ENCODE measurements around the gene ERAL1.

ERAL1 gene

DNA sequence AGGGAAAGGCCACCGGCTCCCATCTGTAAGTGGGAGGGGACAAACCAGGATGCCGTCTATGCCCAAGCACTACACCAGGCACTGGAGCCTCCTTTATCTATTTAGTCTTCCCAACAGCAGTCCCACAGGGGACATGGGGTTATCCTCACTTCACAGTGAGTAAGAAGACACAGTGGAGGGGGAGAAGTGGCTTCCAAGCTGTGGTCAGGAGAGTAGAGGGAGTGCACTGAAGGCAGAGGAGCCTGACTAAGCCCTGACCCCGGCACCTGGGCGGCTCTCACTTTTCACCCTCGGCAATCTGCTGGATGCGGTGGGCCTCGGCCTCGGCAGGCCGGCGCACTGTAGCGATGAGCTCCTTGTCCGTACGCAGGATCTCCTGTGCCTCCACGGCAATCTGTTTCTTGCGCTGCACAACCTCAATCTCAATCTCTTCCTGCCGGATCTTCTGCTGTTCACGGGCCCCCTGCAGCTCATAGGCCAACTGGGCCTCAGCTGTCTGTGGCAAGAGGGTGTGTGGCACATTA lies 26.8 kb downstream of the ERAL1 start:
- TF ChIP-seq, protein P1, sequence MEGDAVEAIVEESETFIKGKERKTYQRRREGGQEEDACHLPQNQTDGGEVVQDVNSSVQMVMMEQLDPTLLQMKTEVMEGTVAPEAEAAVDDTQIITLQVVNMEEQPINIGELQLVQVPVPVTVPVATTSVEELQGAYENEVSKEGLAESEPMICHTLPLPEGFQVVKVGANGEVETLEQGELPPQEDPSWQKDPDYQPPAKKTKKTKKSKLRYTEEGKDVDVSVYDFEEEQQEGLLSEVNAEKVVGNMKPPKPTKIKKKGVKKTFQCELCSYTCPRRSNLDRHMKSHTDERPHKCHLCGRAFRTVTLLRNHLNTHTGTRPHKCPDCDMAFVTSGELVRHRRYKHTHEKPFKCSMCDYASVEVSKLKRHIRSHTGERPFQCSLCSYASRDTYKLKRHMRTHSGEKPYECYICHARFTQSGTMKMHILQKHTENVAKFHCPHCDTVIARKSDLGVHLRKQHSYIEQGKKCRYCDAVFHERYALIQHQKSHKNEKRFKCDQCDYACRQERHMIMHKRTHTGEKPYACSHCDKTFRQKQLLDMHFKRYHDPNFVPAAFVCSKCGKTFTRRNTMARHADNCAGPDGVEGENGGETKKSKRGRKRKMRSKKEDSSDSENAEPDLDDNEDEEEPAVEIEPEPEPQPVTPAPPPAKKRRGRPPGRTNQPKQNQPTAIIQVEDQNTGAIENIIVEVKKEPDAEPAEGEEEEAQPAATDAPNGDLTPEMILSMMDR (IDR thresholded peaks at IDR 0.05; ENCODE audit: low read depth, low read length) = no peak
- DNase-seq (ENCODE audit: extremely low read depth, low read depth) = no peak

DNA sequence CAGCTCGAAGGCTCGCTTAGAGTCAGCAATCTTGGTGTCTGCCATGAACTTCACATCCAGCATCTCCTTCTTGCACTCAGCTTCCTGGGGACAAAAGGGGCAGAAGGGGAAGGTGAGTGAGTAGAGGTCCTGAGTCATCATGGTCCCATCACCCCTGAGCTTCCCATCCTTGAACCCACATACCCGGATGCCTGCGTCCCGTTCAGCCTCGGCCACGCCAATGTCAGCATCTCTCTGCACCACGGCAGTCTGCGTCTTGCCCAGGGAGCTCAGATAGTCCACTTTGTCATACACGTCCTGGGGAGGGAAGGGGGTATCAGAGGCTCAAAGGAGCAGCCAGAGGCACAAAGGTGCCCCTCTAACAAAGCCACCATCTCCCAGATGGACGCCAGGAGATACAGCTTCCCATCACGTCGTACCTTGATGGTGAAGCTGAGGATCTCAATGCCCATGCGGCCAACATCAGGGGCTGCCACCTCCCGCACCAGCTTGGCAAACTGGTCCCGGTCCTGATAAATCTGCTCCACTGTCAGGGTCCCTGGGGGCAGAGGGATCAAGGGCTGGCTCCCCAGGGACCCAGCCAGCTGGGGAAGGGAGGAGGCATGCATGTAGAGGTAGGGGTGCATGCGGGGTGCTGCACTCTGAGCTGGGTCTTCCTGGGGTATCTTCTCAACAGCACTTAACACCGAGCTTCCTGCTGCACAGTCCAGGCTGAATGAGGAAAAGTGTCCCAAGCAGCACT lies 27.5 kb downstream of the ERAL1 start:
- TF ChIP-seq, protein P1 (IDR thresholded peaks at IDR 0.05; ENCODE audit: low read depth, low read length) = no peak
- DNase-seq (ENCODE audit: extremely low read depth, low read depth) = no peak

DNA sequence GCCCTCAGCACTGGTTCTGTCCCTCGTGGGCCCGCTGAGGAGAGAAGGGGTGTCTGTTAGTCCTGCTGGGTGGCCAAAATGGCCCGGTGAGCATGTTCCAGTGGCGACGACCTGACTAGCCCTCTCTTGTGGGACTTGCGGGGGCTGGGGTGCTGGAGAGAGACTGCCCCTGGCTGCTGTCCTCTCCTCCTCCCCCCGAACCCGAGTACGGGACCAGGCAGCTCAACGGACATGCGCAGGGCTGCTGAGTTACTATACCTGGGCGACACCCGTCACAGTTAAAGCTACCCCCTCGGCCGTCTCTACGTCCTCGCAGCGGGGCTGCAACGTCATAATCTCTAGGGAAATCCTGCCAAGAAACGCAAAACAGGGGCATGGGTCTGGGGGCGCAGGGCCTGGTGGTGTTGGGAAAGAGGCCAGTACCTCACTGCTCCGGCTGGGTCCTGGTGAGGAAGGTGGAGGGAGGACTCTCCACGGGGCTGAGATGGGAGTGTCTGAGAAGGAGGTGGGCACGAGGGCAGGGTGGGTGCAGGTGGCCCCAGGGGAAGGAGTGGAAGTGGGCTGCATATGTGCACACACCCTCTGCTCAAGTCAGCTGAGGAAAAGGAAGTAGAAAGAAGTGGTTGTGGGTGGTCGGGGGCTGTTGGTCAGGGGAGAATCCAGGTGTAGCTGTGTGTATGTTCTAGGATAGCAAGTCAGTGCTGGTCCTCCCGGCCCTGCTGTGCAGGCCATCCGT lies 29.3 kb downstream of the ERAL1 start:
- TF ChIP-seq, protein P1 (IDR thresholded peaks at IDR 0.05; ENCODE audit: low read depth, low read length) = no peak
- DNase-seq (ENCODE audit: extremely low read depth, low read depth) = no peak

DNA sequence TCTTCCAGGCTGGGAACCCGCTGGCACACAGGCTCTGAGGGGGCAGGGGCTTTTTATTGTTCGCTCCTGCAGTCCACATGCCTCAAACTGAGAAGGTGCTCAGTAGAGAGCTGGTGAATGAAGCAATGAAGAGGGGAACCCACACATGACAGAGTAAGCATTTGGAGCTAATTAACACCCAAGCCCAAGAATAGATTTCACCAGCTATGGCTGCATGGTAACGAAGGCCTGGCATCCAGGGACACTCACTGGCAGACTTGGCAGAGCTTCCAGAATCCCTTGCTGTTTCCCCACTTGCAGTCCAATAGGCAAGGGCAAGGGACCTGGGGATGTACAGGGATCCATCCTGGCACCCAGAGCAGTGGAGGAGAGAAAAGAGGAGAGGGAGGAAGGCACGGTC lies 30.5 kb downstream of the ERAL1 start:
- TF ChIP-seq, protein P1 (IDR thresholded peaks at IDR 0.05; ENCODE audit: low read depth, low read length) = no peak
- no peak for DNase-seq (ENCODE audit: extremely low read depth, low read depth)

DNA sequence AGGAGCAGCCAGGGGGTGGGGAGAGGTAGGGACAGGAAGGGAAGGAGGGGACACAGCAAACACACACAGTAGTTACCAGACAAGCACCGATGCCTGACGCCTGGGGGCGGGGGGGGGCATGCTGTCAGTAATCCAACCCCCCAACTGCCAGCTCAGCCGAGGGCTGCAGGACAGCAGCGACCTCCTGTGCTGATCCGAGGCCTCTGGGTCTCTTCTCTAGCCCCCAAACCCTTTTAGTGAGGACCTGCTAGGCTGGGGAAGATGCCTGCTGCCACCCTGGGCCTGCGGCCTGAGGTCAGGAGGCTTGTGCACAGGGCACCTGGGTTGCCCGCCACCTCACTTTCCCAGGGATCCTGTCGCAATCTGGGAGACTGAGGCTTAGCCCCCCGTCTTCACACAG lies 31.1 kb downstream of the ERAL1 start:
- no peak for DNase-seq (ENCODE audit: extremely low read depth, low read depth)
- TF ChIP-seq, protein P1 (IDR thresholded peaks at IDR 0.05; ENCODE audit: low read depth, low read length) = no peak

DNA sequence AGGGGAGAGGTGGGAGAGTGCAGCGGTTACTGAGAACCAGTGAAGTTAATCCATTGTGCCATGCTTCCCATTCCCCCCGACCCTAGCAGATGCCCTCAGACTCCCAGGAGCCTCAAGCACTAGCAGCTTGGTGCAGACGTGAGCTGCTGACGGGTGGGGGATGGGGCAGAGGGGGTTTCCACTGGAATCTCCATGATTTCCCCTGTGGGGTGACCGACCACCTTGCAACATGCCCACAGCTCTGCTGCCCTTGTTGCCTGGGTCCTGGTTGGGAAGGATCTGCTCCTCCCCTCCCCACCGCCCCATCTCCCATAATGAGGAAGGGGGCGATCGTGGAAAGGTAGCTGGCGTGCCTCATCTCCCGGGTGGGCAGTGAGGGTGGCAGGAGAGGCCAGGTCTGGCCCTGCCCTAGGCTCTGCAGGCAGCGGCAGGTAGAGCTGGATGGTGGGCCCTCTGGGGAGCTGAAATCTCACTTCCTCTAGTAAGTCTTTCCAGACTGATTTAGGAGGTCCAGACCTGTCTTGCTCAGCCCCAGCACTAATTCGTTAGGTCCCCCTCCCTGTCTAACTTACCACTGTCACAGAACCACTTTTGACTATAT lies 33.2 kb downstream of the ERAL1 start:
- DNase-seq (ENCODE audit: extremely low read depth, low read depth) = no peak
- TF ChIP-seq, protein P1 (IDR thresholded peaks at IDR 0.05; ENCODE audit: low read depth, low read length) = no peak

DNA sequence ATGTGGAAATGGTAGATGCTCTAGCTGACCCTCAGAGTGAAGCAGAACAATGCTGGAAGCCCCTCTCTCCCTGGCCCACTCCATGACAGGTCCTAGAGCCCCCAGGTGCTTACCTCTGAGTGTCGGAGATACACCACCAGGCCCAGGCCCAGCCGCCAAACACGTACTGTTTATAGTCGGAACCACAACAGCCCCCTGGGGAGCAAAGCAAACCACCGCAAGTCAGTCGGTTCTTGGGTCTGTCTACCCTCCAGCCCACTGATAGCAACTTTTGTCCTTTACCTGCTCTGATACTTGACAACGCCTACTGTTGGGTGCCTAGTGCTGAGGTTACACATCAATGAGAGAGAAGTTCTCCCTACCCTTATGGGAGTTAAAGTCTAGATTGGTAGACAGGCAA lies 34.0 kb downstream of the ERAL1 start:
- TF ChIP-seq, protein P1 (IDR thresholded peaks at IDR 0.05; ENCODE audit: low read depth, low read length) = no peak
- DNase-seq (ENCODE audit: extremely low read depth, low read depth) = no peak
